ENCODE data around the gene GLRA1. TPM values are rescaled to one million over a fixed set of nuclear protein-coding genes. Genes with fewer than 3 reads are reported as not detected.
"Not testable (repeated sequence)": the region's sequence is repeated elsewhere in the genome, so short reads cannot be mapped to it uniquely, and the experiment has no call there.

GLRA1 gene
- total RNA-seq, 1 donor from 2014 or later, result not detected

- Histone ChIP-seq H3K36me3 (ENCODE audit: control insufficient read depth in 3 of 3, insufficient read depth in 3 of 3, low read length in 3 of 3) (peaks cover 28 to 74% (median 69%) of the 10 kb centered on the region in 3 donors), H3K27me3 (ENCODE audit: control insufficient read depth in 3 of 3, insufficient read depth in 3 of 3, low read length in 3 of 3) (no peaks in the 10 kb centered on the region), H3K9ac (ENCODE audit: low read depth in 1 of 3, low read length in 3 of 3) (no peak overlapping the region), H3K27ac (ENCODE audit: low read depth, low read length) (no peak overlapping the region), H3K9me3 (ENCODE audit: control insufficient read depth in 3 of 3, low read length in 3 of 3) (no peaks in the 10 kb centered on the region), H3K4me1 (ENCODE audit: control insufficient read depth in 3 of 3, insufficient read depth in 3 of 3, low read length in 3 of 3) (no peaks in the 10 kb centered on the region), H3K4me3 (ENCODE audit: low read length in 3 of 3) (no peak overlapping the region)
Observed at GRCh38 chr5:151795426-151795825, 129.2 kb downstream of the GLRA1 start.

DNA sequence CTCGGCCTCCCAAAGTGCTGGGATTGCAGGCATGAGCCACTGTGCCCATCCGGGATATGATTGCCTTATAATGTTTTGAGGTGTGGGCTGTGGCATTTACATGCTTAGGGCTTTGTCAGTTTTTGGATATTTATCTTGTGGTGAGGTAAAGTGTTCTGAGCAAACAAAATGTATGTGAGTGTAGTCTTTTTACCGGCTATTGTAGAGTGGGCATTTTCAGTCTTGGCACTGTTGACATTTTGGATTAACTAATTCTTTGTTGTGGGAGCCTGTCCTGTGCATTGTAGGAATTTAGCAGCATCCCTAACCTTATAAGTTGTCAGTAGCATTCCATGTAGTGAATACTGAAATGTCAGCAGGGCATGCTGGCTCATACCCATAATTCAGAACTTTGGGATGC is 131.3 kb downstream of the GLRA1 start:
- Histone ChIP-seq H3K27ac (ENCODE audit: low read depth, low read length) (no peak overlapping the region), H3K36me3 (ENCODE audit: control insufficient read depth in 3 of 3, insufficient read depth in 3 of 3, low read length in 3 of 3) (peaks cover 25 to 66% (median 63%) of the 10 kb centered on the region in 3 donors), H3K9me3 (ENCODE audit: control insufficient read depth in 3 of 3, low read length in 3 of 3) (no peaks in the 10 kb centered on the region), H3K4me1 (ENCODE audit: control insufficient read depth in 3 of 3, insufficient read depth in 3 of 3, low read length in 3 of 3) (no peaks in the 10 kb centered on the region), H3K9ac (ENCODE audit: low read depth in 1 of 3, low read length in 3 of 3) (no peak overlapping the region), H3K27me3 (ENCODE audit: control insufficient read depth in 3 of 3, insufficient read depth in 3 of 3, low read length in 3 of 3) (no peaks in the 10 kb centered on the region), H3K4me3 (ENCODE audit: low read length in 3 of 3) (no peak overlapping the region)

- H3K27ac ChIP-seq (ENCODE audit: low read depth, low read length), result no peak overlapping the region
- no peaks in the 10 kb centered on the region for H3K9me3 ChIP-seq (ENCODE audit: control insufficient read depth in 3 of 3, low read length in 3 of 3)
- no peak overlapping the region for H3K9ac ChIP-seq (ENCODE audit: low read depth in 1 of 3, low read length in 3 of 3)
- H3K4me3 ChIP-seq (ENCODE audit: low read length in 3 of 3), result no peak overlapping the region
- H3K27me3 ChIP-seq (ENCODE audit: control insufficient read depth in 3 of 3, insufficient read depth in 3 of 3, low read length in 3 of 3), result no peaks in the 10 kb centered on the region
- H3K36me3 ChIP-seq (ENCODE audit: control insufficient read depth in 3 of 3, insufficient read depth in 3 of 3, low read length in 3 of 3), result peaks cover 20 to 41% (median 29%) of the 10 kb centered on the region in 3 donors
- H3K4me1 ChIP-seq (ENCODE audit: control insufficient read depth in 3 of 3, insufficient read depth in 3 of 3, low read length in 3 of 3), result peaks cover 3 to 7% (median 3%) of the 10 kb centered on the region in 3 donors
Observed at GRCh38 chr5:151787817-151788216, 136.8 kb downstream of the GLRA1 start.

DNA sequence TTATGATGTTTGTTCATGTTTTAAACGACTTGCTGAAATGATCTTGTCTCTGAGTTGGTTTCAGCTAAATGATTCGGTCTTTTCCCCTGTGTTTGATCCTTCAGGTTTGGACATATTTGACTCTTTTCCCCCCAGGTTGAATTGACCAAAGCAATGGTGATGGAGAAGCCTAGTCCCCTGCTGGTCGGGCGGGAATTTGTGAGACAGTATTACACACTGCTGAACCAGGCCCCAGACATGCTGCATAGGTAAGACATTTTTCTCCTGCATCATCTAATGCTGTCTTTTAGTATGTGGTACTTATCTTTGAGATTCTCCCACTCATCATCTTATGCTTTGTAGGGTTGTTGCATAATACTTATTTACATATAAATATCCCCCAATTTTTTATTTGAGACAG is 138.2 kb downstream of the GLRA1 start:
- Histone ChIP-seq H3K9ac (ENCODE audit: low read depth in 1 of 3, low read length in 3 of 3) (no peak overlapping the region), H3K27me3 (ENCODE audit: control insufficient read depth in 3 of 3, insufficient read depth in 3 of 3, low read length in 3 of 3) (no peaks in the 10 kb centered on the region), H3K9me3 (ENCODE audit: control insufficient read depth in 3 of 3, low read length in 3 of 3) (no peaks in the 10 kb centered on the region), H3K27ac (ENCODE audit: low read depth, low read length) (no peak overlapping the region), H3K4me3 (ENCODE audit: low read length in 3 of 3) (no peak overlapping the region), H3K4me1 (ENCODE audit: control insufficient read depth in 3 of 3, insufficient read depth in 3 of 3, low read length in 3 of 3) (peaks cover 3 to 12% (median 4%) of the 10 kb centered on the region in 3 donors), H3K36me3 (ENCODE audit: control insufficient read depth in 3 of 3, insufficient read depth in 3 of 3, low read length in 3 of 3) (peaks cover 12 to 28% (median 18%) of the 10 kb centered on the region in 3 donors)

GRCh38 chr5:151784141-151784540 is 140.5 kb downstream of the GLRA1 start:
- H3K27ac ChIP-seq (ENCODE audit: low read depth, low read length), result no peak overlapping the region
- peaks cover 8 to 31% (median 12%) of the 10 kb centered on the region in 3 donors for H3K4me1 ChIP-seq (ENCODE audit: control insufficient read depth in 3 of 3, insufficient read depth in 3 of 3, low read length in 3 of 3)
- H3K27me3 ChIP-seq (ENCODE audit: control insufficient read depth in 3 of 3, insufficient read depth in 3 of 3, low read length in 3 of 3), result no peaks in the 10 kb centered on the region
- H3K9me3 ChIP-seq (ENCODE audit: control insufficient read depth in 3 of 3, low read length in 3 of 3), result no peaks in the 10 kb centered on the region
- no peak overlapping the region for H3K4me3 ChIP-seq (ENCODE audit: low read length in 3 of 3)
- no peak overlapping the region for H3K9ac ChIP-seq (ENCODE audit: low read depth in 1 of 3, low read length in 3 of 3)
- peaks cover 3 to 10% (median 5%) of the 10 kb centered on the region in 3 donors for H3K36me3 ChIP-seq (ENCODE audit: control insufficient read depth in 3 of 3, insufficient read depth in 3 of 3, low read length in 3 of 3)

GRCh38 chr5:151783664-151784063 is 141.0 kb downstream of the GLRA1 start:
- H3K9me3 ChIP-seq (ENCODE audit: control insufficient read depth in 3 of 3, low read length in 3 of 3); H3K4me3 ChIP-seq (ENCODE audit: low read length in 3 of 3); H3K36me3 ChIP-seq (ENCODE audit: control insufficient read depth in 3 of 3, insufficient read depth in 3 of 3, low read length in 3 of 3); H3K27me3 ChIP-seq (ENCODE audit: control insufficient read depth in 3 of 3, insufficient read depth in 3 of 3, low read length in 3 of 3); H3K9ac ChIP-seq (ENCODE audit: low read depth in 1 of 3, low read length in 3 of 3); H3K27ac ChIP-seq (ENCODE audit: low read depth, low read length): not testable (repeated sequence)
- peaks cover 8 to 31% (median 12%) of the 10 kb centered on the region in 3 donors for H3K4me1 ChIP-seq (ENCODE audit: control insufficient read depth in 3 of 3, insufficient read depth in 3 of 3, low read length in 3 of 3)

DNA sequence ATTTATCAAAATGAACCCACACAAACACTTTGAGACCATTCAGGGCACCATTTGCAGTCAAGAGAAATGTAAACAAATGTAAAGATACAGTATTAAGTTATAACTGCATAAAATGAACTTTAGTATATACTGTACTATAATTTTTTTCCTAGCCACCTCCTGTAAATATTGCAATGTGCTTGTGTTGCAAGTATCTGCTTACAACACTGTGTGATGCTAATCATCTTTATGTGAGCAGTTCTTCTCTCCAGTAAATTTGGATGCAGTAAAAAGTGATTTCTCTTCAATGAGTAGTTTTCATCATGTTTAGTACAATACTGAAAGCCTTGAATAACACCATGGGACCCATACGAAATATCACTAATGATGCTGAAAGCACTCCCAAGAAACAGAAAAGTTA is 143.4 kb downstream of the GLRA1 start:
- Histone ChIP-seq H3K9ac (ENCODE audit: low read depth in 1 of 3, low read length in 3 of 3) (no peak overlapping the region), H3K27me3 (ENCODE audit: control insufficient read depth in 3 of 3, insufficient read depth in 3 of 3, low read length in 3 of 3) (no peaks in the 10 kb centered on the region), H3K27ac (ENCODE audit: low read depth, low read length) (no peak overlapping the region), H3K4me1 (ENCODE audit: control insufficient read depth in 3 of 3, insufficient read depth in 3 of 3, low read length in 3 of 3) (peaks cover 18 to 37% (median 23%) of the 10 kb centered on the region in 3 donors), H3K9me3 (ENCODE audit: control insufficient read depth in 3 of 3, low read length in 3 of 3) (no peaks in the 10 kb centered on the region), H3K4me3 (ENCODE audit: low read length in 3 of 3) (no peak overlapping the region), H3K36me3 (ENCODE audit: control insufficient read depth in 3 of 3, insufficient read depth in 3 of 3, low read length in 3 of 3) (peaks cover 0 to 3% (median 0%) of the 10 kb centered on the region in 3 donors)

GRCh38 chr5:151780348-151780747 is 144.3 kb downstream of the GLRA1 start:
- no peak overlapping the region for H3K27ac ChIP-seq (ENCODE audit: low read depth, low read length)
- H3K9me3 ChIP-seq (ENCODE audit: control insufficient read depth in 3 of 3, low read length in 3 of 3), result no peaks in the 10 kb centered on the region
- H3K4me1 ChIP-seq (ENCODE audit: control insufficient read depth in 3 of 3, insufficient read depth in 3 of 3, low read length in 3 of 3), result peaks cover 20 to 43% (median 31%) of the 10 kb centered on the region in 3 donors
- peaks cover 0 to 3% (median 0%) of the 10 kb centered on the region in 3 donors for H3K36me3 ChIP-seq (ENCODE audit: control insufficient read depth in 3 of 3, insufficient read depth in 3 of 3, low read length in 3 of 3)
- H3K27me3 ChIP-seq (ENCODE audit: control insufficient read depth in 3 of 3, insufficient read depth in 3 of 3, low read length in 3 of 3), result no peaks in the 10 kb centered on the region
- no peak overlapping the region for H3K4me3 ChIP-seq (ENCODE audit: low read length in 3 of 3)
- no peak overlapping the region for H3K9ac ChIP-seq (ENCODE audit: low read depth in 1 of 3, low read length in 3 of 3)

DNA sequence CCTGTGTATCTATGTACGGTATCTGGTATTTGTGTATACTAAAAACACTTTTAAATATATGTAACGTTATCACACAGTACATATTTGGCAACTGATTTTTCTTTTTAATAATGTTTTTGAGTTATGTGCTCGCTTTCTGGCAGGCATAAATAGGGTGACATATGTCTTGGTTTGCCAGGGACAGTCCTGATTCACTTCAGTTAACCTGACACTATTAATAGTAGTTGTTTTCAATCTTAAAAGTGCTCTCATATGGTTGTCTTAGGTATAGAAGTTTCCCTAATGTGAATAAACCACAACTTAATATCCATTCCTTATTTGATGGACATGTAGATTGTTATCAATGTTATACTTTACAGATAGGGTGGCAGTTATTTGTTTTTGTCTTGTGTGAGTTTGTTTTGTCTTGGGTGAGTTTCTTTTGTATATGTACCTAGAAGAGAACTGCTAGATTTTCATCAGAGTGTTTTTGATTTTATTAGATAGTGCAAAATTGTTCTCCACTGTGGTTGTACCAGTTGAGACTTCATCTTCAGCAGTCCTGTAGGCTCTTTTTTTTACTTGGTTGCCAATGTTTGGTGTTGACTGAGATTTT is 145.0 kb downstream of the GLRA1 start:
- no peak overlapping the region for H3K9ac ChIP-seq (ENCODE audit: low read depth in 1 of 3, low read length in 3 of 3)
- H3K4me3 ChIP-seq (ENCODE audit: low read length in 3 of 3), result no peak overlapping the region
- H3K9me3 ChIP-seq (ENCODE audit: control insufficient read depth in 3 of 3, low read length in 3 of 3), result no peaks in the 10 kb centered on the region
- H3K36me3 ChIP-seq (ENCODE audit: control insufficient read depth in 3 of 3, insufficient read depth in 3 of 3, low read length in 3 of 3), result peaks cover 0 to 3% (median 0%) of the 10 kb centered on the region in 3 donors
- H3K4me1 ChIP-seq (ENCODE audit: control insufficient read depth in 3 of 3, insufficient read depth in 3 of 3, low read length in 3 of 3), result peaks cover 24 to 49% (median 35%) of the 10 kb centered on the region in 3 donors
- no peak overlapping the region for H3K27ac ChIP-seq (ENCODE audit: low read depth, low read length)
- no peaks in the 10 kb centered on the region for H3K27me3 ChIP-seq (ENCODE audit: control insufficient read depth in 3 of 3, insufficient read depth in 3 of 3, low read length in 3 of 3)

- Histone ChIP-seq H3K9ac (ENCODE audit: low read depth in 1 of 3, low read length in 3 of 3) (peak overlapping the region in 2 of 3 donors; percentile 9 to 15), H3K9me3 (ENCODE audit: control insufficient read depth in 3 of 3, low read length in 3 of 3) (no peaks in the 10 kb centered on the region), H3K27me3 (ENCODE audit: control insufficient read depth in 3 of 3, insufficient read depth in 3 of 3, low read length in 3 of 3) (no peaks in the 10 kb centered on the region), H3K36me3 (ENCODE audit: control insufficient read depth in 3 of 3, insufficient read depth in 3 of 3, low read length in 3 of 3) (peaks cover 0 to 3% (median 0%) of the 10 kb centered on the region in 3 donors), H3K4me1 (ENCODE audit: control insufficient read depth in 3 of 3, insufficient read depth in 3 of 3, low read length in 3 of 3) (peaks cover 30 to 47% (median 43%) of the 10 kb centered on the region in 3 donors), H3K4me3 (ENCODE audit: low read length in 3 of 3) (peak overlapping the region in 2 of 3 donors; percentile 0 to 10), H3K27ac (ENCODE audit: low read depth, low read length) (no peak overlapping the region)
Observed at GRCh38 chr5:151775025-151775606, 149.5 kb downstream of the GLRA1 start.

Measured in skeletal muscle tissue (tissue), 4 donors.